Psoas muscle (tissue), 8 donors: Measurements from ENCODE around the gene API5. TPM values are rescaled to one million over a fixed set of nuclear protein-coding genes. Genes with fewer than 3 reads are reported as not detected.

Experiments
- ATAC-seq, 4 donors: fragments of 200-7000 bp; cut with Tn5 transposase; one replicate each; pipeline ENCODE4 v1.9.1; 2020; ENCODE audit warnings: moderate library complexity in 3 of 4, mild to moderate bottlenecking in 2 of 4
- DNase-seq, 2 donors: peaks; one replicate each; pipeline ENCODE4 v3.0.0-alpha.2; 2020
- H3K27ac ChIP-seq: fragments of 200-600 bp; one replicate; pipeline ENCODE4 v1.8.0; 2022
- H3K27me3 ChIP-seq, 3 donors: fragments of 200-600 bp in 1 of 3; one replicate each; pipeline versions ENCODE4 v1.6.1 to v1.8.0; 2013 to 2022; ENCODE audit warnings: low read length in 2 of 3, mild to moderate bottlenecking in 2 of 3, moderate library complexity in 1 of 3; ENCODE audit not compliant: insufficient read depth in 3 of 3
- H3K36me3 ChIP-seq, 2 donors: fragments of 200-600 bp in 1 of 2; one replicate each; pipeline versions ENCODE4 v1.6.1 to v1.8.0; 2013 to 2022; ENCODE audit warnings: low read depth in 1 of 2, mild to moderate bottlenecking in 1 of 2, moderate library complexity in 1 of 2; ENCODE audit not compliant: insufficient read depth in 1 of 2
- H3K4me1 ChIP-seq: fragments of 200-600 bp; one replicate; pipeline ENCODE4 v1.8.0; 2022
- H3K4me3 ChIP-seq: fragments of 200-600 bp; one replicate; pipeline ENCODE4 v1.8.0; 2022; ENCODE audit warnings: mild to moderate bottlenecking
- H3K9me3 ChIP-seq: fragments of 200-600 bp; one replicate; pipeline ENCODE4 v1.8.0; 2022
- CTCF ChIP-seq: fragments of 200-600 bp; IDR thresholded peaks from one replicate; pipeline ENCODE4 v1.8.0; 2022; ENCODE audit warnings: antibody characterized with exemption
- WGBS, 3 donors: extraction: QIAGEN DNeasy Blood & Tissue Kit; methylation state at CpG; one replicate each; pipeline versions ENCODE4 v1.1.6 to v1.1.7; 2013; 5-methylcytosine and 5-hydroxymethylcytosine counted together
- intact Hi-C, 2 donors: fragments of 100-400 bp; cut with DNase I; formaldehyde crosslinking; loops; one replicate each; pipeline versions ENCODE4 v1.11.0 to v1.14.2; 2022
- polyA plus RNA-seq, 3 donors: library from polyadenylated mRNA; stranded (reverse); fragments of 200-250 nt; gene quantifications; one replicate each; pipeline ENCODE4 v1.2.3, GENCODE V29; 2013
- total RNA-seq, 4 donors: library from RNA; stranded (reverse); fragmentation: NEBNext Ultra II Directional in 2 of 4; extraction: Animal tissue kit (Norgen Biotek cat#: 25700) in 2 of 4; gene quantifications; one replicate each; pipeline versions ENCODE4 v1.2.1 to v1.2.4, GENCODE V29; 2021 to 2023
- donor health status: healthy with polysubstance abuse.
- donor health status: DM: no; HTN: no; CAD: no; lungs with moderate emphysema.
- donor health status: Bipolar disorder and iron deficiency.
- donor health status: healthy.
- donor health status: DM: yes; HTN: yes; CAD: no.
- donor health status: DM: no; HTN: no; CAD: no.
- donor health status: DM: no; HTN: no; CAD: no.
- donor health status: DM: yes; HTN: yes; CAD: no.

Gene API5
- total and polyA plus RNA-seq, 7 donors: 27.9 to 99.6 (median 49.8) TPM

- peak in 1 of 4 donors; percentile 28 for ATAC-seq
- Histone ChIP-seq H3K9me3 (no peaks in the 10 kb centered on the region), H3K36me3 (no peaks in the 10 kb centered on the region), H3K4me3 (peak overlapping the region; percentile 98), H3K4me1 (peaks cover 28% of the 10 kb centered on the region), H3K27ac (peak overlapping the region; percentile 97), H3K27me3 (no peaks in the 10 kb centered on the region)
- 3 to 6% (median 3%) methylated on average over 16 of the region's 16 CpGs for WGBS, 3 donors
- intact Hi-C loops: no loop called here
- DNase-seq: no peak
- no peak for TF ChIP-seq CTCF
Observed at GRCh38 chr11:43358279-43358800, 46.5 kb downstream of the API5 start.

GRCh38 chr11:43358801-43359421 lies 47.1 kb downstream of the API5 start, which contains the start of gene TTC17:
Gene TTC17 (plus strand): TSS chr11:43358920. CDS start chr11:43358955, 35 bp downstream.
- Histone ChIP-seq H3K9me3 (no peaks in the 10 kb centered on the region), H3K27ac (peak within 1 kb of the TSS; percentile 97), H3K27me3 (no peaks in the 10 kb centered on the region), H3K4me3 (peak within 1 kb of the TSS; percentile 98), H3K36me3 (no peaks in the 10 kb centered on the region), H3K4me1 (peaks cover 28% of the 10 kb centered on the region)
- DNase-seq: peak; percentile 94 to 98
- ATAC-seq: peak; percentile 99 to 100 (median 99)
- TF ChIP-seq CTCF: no peak
- 0 to 1% (median 0%) methylated on average over 48 to 58 of the region's 58 CpGs for WGBS, 3 donors
- intact Hi-C loops: no loop called here

- no peak for TF ChIP-seq CTCF
- H3K27ac ChIP-seq: peak overlapping the region; percentile 97
- H3K4me1 ChIP-seq: peaks cover 28% of the 10 kb centered on the region
- no peaks in the 10 kb centered on the region for H3K27me3 ChIP-seq
- peak; percentile 33 to 56 (median 42) for ATAC-seq
- H3K4me3 ChIP-seq: peak overlapping the region; percentile 98
- WGBS, 3 donors: 0% methylated on average over 14 of the region's 14 CpGs
- peaks cover 0 to 4% of the 10 kb centered on the region in 2 donors for H3K36me3 ChIP-seq
- no peaks in the 10 kb centered on the region for H3K9me3 ChIP-seq
- no peak for DNase-seq
- intact Hi-C loops: no loop called here
Observed at GRCh38 chr11:43359422-43359818, 47.6 kb downstream of the API5 start.

- intact Hi-C loops: no loop called here
- TF ChIP-seq CTCF: no peak
- no peaks in the 10 kb centered on the region for H3K27me3 ChIP-seq
- H3K4me3 ChIP-seq: peak overlapping the region; percentile 98
- peaks cover 0 to 15% of the 10 kb centered on the region in 2 donors for H3K36me3 ChIP-seq
- WGBS, 3 donors: 20 to 31% (median 23%) methylated on average over 1 of the region's 1 CpG
- peaks cover 28% of the 10 kb centered on the region for H3K4me1 ChIP-seq
- H3K27ac ChIP-seq: no peak overlapping the region
- no peaks in the 10 kb centered on the region for H3K9me3 ChIP-seq
- ATAC-seq (no peak), DNase-seq (no peak)
Observed at GRCh38 chr11:43360361-43361032, 48.7 kb downstream of the API5 start.
